Activated naive CD4-positive, alpha-beta T cell treated with Interleukin-2 at 50 U/mL for 16 hours (primary cell): ENCODE data around the gene CLEC2L.
"Not testable (repeated sequence)": the region's sequence is repeated elsewhere in the genome, so short reads cannot be mapped to it uniquely, and the experiment has no call there.

Experiments
- DNase-seq: peaks from one replicate; pipeline ENCODE4 v3.0.0-alpha.2; 2020

Gene CLEC2L

DNA sequence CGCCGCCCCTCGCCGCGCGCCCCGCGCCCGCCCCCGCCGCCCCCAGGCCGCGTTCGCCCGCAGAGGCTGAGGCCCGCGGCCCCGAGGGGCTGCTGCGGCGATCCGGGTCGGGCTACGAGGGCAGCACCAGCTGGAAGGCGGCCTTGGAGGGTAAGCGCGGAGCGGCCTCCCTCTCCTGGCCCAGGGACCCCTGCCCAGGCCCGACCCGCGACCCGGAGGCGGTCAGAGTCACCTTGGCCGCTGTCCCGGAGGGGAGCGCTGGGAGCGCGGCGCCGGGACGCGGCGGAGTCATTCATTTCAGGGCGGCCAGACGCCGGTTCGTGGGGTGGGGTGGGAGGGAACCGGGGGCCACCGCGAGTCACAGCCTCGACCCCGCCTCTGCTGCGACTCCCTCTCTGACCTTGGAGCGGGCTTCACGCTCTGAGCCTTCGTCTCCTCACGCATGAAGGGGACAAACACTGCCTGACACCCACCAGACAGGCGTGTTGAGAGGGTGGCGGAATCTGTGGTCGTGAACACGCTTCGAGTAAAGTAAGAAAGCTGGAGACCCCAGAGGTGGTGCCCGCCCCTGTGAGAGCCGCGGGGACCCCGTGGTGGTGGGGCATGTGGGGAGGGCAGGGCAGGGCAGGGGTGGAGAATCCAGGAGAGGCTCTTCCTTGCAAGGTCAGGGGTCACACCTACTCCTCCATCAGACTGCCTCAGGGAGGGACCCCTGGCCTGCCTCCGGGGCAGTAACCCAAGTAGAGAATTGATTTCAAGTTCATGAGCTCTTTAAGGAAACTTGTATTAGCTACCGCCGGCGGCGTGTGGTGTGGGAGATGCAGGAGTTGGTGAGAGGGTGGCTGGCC lies 707 bp downstream of the CLEC2L start:
- DNase-seq: no peak

DNA sequence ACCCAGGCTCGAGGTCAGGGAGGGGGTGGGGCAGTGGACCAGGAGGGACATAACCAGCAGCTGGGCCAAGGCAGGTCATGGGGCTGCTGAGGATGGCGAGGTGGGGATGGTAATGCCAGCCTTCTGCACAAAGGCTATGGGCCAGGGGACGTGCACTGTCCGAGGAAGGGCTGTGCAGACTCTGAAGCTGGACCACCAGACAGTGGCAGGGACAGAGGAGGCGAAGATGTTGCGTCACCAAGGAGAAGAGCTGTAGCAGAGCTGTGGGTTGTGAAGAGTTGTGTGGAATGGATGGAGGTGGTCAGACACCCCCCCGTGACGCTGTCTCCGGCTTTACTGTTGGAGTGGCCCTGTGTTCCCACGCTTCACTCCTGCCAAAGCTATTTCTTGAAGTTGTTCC lies 1.8 kb downstream of the CLEC2L start:
- DNase-seq: no peak

DNA sequence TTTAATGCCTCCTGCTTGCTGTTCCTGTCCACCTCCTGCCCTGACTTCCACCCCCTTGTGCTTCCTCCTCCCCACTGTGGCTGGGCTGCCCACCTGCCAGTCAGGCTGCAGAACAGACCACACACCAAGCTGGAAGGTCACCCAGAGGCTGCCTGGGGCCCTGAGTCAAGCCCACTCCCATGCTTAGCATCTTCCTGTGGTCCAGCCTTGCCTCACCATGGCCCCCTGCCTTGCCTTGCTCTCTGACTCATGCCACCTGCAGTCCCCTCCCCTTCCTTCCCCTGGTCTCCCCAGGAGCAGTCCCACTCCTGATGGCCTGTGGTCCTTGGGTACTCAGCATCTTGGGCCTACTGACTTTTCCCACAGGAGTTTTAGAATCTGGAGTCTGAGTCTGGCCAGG lies 2.3 kb downstream of the CLEC2L start:
- no peak for DNase-seq

DNA sequence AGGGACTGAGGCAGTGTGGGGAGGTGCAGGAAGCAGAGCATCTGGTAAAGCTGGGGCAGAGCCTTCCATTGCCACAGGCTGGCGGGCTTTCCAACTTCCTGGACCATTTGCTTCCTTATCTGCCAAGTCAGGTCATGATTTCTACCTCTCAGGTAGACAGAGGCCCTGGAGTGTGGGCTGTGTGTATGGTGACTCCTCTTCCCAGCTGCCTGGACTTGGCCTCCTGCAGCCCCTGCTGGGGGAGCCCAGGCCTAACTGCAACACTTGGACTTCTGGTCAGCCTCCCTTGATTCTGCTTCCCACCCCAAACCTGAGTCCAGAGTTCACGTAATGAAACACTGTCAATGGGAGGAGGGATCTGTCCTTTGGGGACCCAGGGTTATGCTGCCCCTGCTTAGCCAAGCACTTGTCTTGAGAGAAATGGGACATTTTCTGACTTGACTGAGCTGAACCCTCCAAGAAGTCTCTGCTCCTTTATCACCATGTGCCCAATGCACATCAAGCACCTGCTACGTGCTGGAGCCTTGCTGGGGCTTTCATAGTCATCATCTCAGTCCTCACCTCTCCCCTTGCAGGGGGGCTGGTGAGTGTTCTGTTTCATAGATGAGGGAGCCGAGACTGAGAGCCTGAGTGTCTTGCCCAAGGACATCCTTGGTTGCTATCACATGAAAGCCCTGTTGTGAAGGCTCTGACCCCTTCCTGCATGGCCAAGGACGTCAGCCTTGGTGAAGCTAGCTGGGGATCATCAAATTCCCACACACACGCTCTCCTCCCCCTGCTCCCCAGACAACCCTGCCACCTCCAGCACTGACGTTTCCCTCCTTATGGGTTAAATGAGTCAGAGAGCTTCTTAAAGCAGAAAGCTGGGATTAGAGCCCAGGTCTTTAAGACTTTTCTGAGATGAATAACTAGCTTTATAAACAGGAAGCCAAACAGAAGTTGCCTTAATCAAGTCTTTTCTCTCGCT lies 3.4 kb downstream of the CLEC2L start:
- DNase-seq: no peak

DNA sequence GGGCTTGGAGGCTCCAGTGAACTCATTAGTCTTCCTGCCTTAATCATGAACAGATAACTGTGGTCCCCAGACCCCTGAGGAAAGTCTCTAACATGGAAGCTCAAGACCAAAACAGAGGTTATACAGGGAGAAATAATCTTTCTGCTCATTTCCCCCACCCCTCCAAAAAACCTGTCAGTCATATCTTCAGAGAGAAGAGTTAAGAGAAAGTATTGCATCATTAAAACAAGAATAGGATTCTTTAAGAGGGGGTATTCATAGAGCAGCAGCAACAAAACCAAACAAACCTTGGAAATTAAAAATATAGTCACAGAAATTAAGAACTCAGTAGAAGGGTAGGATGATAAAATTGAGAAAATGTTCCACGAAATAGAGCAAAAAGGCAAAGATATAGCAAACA lies 7.6 kb downstream of the CLEC2L start:
- DNase-seq: no peak

DNA sequence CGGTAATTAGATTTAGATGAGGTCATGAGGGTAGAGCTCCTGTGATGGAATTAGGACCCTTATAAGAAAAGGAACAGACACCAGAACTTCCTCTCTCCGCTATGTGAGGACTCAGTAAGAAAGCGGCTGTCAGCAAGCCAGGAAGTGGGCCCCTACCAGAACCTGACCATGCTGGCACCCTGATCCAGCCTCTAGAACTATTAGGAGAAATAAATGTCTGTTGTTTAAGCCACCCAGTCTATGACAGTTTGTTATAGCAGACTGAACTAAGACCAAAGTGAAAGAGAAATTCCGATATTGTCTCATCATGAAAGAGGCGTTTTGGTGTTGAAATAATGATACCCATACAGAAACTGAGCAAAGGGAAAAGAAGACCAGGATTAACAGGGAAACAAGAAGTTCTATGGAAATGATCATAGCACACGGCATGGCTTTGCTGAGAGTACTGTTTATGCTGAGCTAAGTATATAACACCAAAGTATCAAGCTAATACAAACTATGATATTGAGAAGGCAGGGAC lies 9.2 kb downstream of the CLEC2L start:
- no peak for DNase-seq

DNA sequence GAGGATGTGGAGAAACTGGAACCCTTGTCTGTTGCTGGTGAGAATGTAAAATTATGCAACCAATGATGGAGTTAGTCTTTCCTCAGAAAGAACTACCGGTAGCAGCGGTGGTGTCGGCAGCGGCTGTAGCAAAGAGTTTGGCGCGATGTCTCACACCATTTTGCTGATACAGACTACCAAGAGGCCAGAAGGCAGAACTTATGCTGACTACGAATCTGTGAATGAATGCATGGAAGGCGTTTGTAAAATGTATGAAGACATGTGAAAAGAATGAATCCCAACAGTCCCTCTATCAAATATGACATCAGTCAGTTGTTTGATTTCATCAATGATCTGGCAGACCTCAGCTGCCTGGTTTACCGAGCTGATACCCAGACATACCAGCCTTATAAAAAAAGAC lies 10.6 kb downstream of the CLEC2L start:
- DNase-seq: no peak

GRCh38 chr7:139534966-139535651 lies 11.6 kb downstream of the CLEC2L start:
- no peak for DNase-seq

GRCh38 chr7:139536152-139536551 lies 12.7 kb downstream of the CLEC2L start:
- DNase-seq: no peak

GRCh38 chr7:139538881-139539635 lies 15.6 kb downstream of the CLEC2L start:
- DNase-seq: no peak

GRCh38 chr7:139540203-139540602 lies 16.7 kb downstream of the CLEC2L start:
- no peak for DNase-seq

GRCh38 chr7:139541600-139542307 lies 18.3 kb downstream of the CLEC2L start:
- no peak for DNase-seq

GRCh38 chr7:139542308-139543151 lies 19.0 kb downstream of the CLEC2L start:
- DNase-seq: no peak

- no peak for DNase-seq
These were observed 20.5 kb downstream of the CLEC2L start for GRCh38 chr7:139543801-139544603.

DNA sequence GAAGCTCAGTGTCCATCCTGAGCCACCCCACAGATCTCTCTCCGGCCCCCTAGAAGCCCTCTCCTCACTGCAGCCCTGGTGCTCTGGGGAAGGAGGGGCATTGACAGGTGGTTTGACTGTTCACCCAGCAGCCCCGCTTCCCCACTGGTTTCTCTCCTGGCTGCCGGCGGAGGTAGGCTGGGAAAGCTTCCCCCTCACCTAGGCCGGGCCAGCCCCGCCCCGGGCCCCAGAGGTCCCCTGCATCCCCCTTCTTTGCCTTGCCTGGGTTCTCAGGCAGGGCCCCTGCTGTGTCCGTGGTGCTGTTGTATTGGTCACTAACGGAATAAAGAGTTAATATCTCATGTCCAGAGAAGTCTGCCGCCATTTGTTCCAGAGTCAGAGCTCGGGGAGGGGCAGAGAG lies 21.2 kb downstream of the CLEC2L start:
- no peak for DNase-seq

GRCh38 chr7:139548302-139549028 lies 25.0 kb downstream of the CLEC2L start:
- no peak for DNase-seq

GRCh38 chr7:139553991-139554700 lies 30.7 kb downstream of the CLEC2L start:
- not testable (repeated sequence) for DNase-seq

GRCh38 chr7:139557857-139558581 lies 34.5 kb downstream of the CLEC2L start:
- DNase-seq: no peak
